Activated B cell treated with CpG ODN at 0.5 μM for 24 hours (primary cell): ENCODE results near the gene ZNF536. TPM values are rescaled to one million over a fixed set of nuclear protein-coding genes. Genes with fewer than 3 reads are reported as not detected.
"Not testable (repeated sequence)": the region's sequence is repeated elsewhere in the genome, so short reads cannot be mapped to it uniquely, and the experiment has no call there.

Experiments
- ATAC-seq: fragments of 200-7000 bp; cut with Tn5 transposase; one replicate; pipeline ENCODE4 v1.10.0; 2021; ENCODE audit warnings: low read depth, mild to moderate bottlenecking, moderate library complexity
- CTCF ChIA-PET: fragments of 350-600 bp; sonication (Branson Sonifier 250); formaldehyde crosslinking; loops from one replicate; lab custom pipeline; 2021; ENCODE audit warnings: antibody characterized with exemption; lab: Charles Lee
- POLR2A ChIA-PET: fragments of 350-600 bp; sonication (Branson Sonifier 250); formaldehyde crosslinking; loops from one replicate; lab custom pipeline; 2021; ENCODE audit warnings: antibody characterized with exemption; lab: Charles Lee
- DNase-seq: peaks from one replicate; pipeline ENCODE4 v3.0.0; 2022
- H3K27ac Mint-ChIP-seq: one replicate; pipeline ENCODE4 v1.8.0; 2020; ENCODE audit warnings: mixed read lengths
- H3K27me3 Mint-ChIP-seq: one replicate; pipeline ENCODE4 v1.8.0; 2021; ENCODE audit warnings: mixed read lengths
- H3K36me3 Mint-ChIP-seq: one replicate; pipeline ENCODE4 v1.8.0; 2021; ENCODE audit warnings: low read depth, mixed read lengths
- H3K4me1 Mint-ChIP-seq: one replicate; pipeline ENCODE4 v1.8.0; 2021; ENCODE audit warnings: mixed read lengths
- H3K4me3 Mint-ChIP-seq: one replicate; pipeline ENCODE4 v1.8.0; 2020; ENCODE audit warnings: mild to moderate bottlenecking, mixed read lengths
- H3K9me3 Mint-ChIP-seq: one replicate; pipeline ENCODE4 v1.8.0; 2020; ENCODE audit warnings: mixed read lengths
- CTCF ChIP-seq: fragments of 200-600 bp; IDR thresholded peaks from one replicate; pipeline ENCODE4 v1.8.0; 2022; ENCODE audit warnings: antibody characterized with exemption, mild to moderate bottlenecking
- intact Hi-C: fragments of 100-400 bp; cut with micrococcal nuclease; formaldehyde crosslinking; loops from one replicate; pipeline ENCODE4 v1.15.1; 2024
- total RNA-seq: library from RNA; stranded (reverse); gene quantifications from 2 replicates; pipeline ENCODE4 v1.2.3, GENCODE V29; 2022

Gene ZNF536
- total RNA-seq, 1 donor from 2014 or later = not detected

DNA sequence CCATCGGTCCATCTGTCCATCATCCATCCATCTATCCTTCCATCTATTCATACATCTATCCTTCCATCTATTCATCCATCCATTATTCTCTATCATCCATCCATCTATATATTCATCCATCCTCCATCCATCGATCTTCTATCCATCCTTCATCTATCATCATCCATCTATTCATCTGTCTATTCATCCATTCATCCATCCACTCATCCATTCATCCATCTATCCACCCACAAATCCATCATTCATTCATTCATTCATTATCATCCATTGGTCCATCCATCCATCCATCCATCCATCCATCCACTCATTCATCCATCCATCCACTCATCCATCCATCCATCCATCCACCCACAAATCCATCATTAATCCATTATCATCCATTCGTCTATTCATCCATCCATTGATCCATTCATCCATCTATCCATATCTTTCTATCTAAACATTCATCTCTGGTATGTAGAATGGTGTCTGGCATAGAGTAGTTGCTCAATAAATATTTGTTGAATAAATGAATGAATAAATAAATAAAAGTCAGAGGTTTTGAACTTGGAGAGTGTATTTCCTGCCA is 36.6 kb downstream of the ZNF536 start:
- H3K9me3 Mint-ChIP-seq = no peaks in the 10 kb centered on the region
- intact Hi-C loops = no loop called here
- POLR2A ChIA-PET = no interaction called here
- CTCF ChIA-PET = no interaction called here
- H3K4me3 Mint-ChIP-seq = no peak overlapping the region
- no peak overlapping the region for H3K27ac Mint-ChIP-seq
- TF ChIP-seq CTCF = no peak
- H3K27me3 Mint-ChIP-seq = no peaks in the 10 kb centered on the region
- no peaks in the 10 kb centered on the region for H3K36me3 Mint-ChIP-seq
- DNase-seq (no peak), ATAC-seq (no peak)
- no peaks in the 10 kb centered on the region for H3K4me1 Mint-ChIP-seq

DNA sequence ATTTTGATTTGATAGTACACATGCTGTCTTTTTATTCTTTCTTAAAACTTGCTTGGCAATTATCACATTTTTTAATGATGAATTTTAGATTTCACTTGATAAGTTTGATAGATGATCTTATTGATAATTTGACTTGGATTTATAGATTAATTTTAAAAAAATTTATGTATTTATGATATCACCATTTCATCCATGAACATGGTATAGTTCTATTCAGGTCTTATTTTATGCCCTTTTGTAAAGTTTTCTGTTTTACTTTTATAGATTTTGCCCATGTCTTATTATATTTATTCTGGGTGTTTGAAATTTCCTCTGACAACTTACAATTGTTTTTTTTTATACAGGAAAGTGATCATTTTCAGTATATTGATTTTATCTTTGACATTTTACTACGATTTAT is 39.5 kb downstream of the ZNF536 start:
- DNase-seq (no peak), ATAC-seq (no peak)
- Mint-ChIP-seq H3K4me1 (no peaks in the 10 kb centered on the region), H3K27ac (no peak overlapping the region), H3K9me3 (peaks cover 3% of the 10 kb centered on the region), H3K4me3 (no peak overlapping the region), H3K27me3 (no peaks in the 10 kb centered on the region), H3K36me3 (no peaks in the 10 kb centered on the region)
- ChIA-PET POLR2A (no interaction called here), CTCF (no interaction called here)
- intact Hi-C loops = no loop called here
- TF ChIP-seq CTCF = no peak

GRCh38 chr19:30416375-30416774 is 44.2 kb downstream of the ZNF536 start:
- ATAC-seq (no peak), DNase-seq (no peak)
- CTCF ChIA-PET = no interaction called here
- H3K4me1 Mint-ChIP-seq = no peaks in the 10 kb centered on the region
- no peak overlapping the region for H3K4me3 Mint-ChIP-seq
- no peak for TF ChIP-seq CTCF
- H3K36me3 Mint-ChIP-seq = no peaks in the 10 kb centered on the region
- H3K27me3 Mint-ChIP-seq = peaks cover 8% of the 10 kb centered on the region
- intact Hi-C loops = no loop called here
- no peak overlapping the region for H3K27ac Mint-ChIP-seq
- H3K9me3 Mint-ChIP-seq = peaks cover 3% of the 10 kb centered on the region
- POLR2A ChIA-PET = no interaction called here

- H3K9me3 Mint-ChIP-seq, H3K4me3 Mint-ChIP-seq, H3K27me3 Mint-ChIP-seq, CTCF ChIA-PET, intact Hi-C loops, H3K36me3 Mint-ChIP-seq, POLR2A ChIA-PET, DNase-seq, ATAC-seq, H3K4me1 Mint-ChIP-seq, H3K27ac Mint-ChIP-seq: not testable (repeated sequence)
These were observed 45.0 kb downstream of the ZNF536 start for GRCh38 chr19:30417166-30417565.

DNA sequence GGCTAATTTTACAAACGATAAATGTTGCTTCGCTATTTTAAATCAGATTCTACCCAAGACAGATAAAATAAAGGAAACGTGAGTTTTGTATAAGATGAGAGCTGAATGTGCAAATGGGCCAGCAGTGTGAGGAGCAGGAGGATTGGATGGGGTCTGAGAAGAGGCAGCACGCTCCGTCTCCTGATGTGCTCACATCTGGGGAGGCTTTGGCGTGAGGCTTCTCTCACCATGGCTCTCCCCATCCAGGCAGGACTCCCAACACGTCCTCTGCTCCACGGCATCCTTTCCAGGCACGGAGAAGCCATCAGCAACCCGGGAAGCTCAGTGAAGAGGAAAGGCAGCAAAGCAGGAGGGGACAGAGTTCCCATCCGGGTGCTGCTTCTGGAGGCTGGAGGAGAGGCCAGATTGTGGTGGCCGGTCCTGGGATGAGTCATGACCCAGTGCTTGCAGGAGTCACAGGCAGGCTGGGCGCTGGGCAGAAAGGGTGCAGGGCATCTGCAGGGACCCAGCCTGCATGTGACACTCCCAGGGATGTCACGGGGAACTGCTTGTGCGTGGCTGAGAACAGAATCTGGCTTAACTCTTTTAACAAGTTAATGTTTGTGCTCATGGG is 47.5 kb downstream of the ZNF536 start:
- H3K4me1 Mint-ChIP-seq = no peaks in the 10 kb centered on the region
- ATAC-seq (no peak), DNase-seq (no peak)
- POLR2A ChIA-PET = no interaction called here
- no peak overlapping the region for H3K27ac Mint-ChIP-seq
- no peaks in the 10 kb centered on the region for H3K9me3 Mint-ChIP-seq
- peaks cover 8% of the 10 kb centered on the region for H3K27me3 Mint-ChIP-seq
- no peaks in the 10 kb centered on the region for H3K36me3 Mint-ChIP-seq
- no peak overlapping the region for H3K4me3 Mint-ChIP-seq
- CTCF ChIA-PET = no interaction called here
- intact Hi-C loops = no loop called here
- TF ChIP-seq CTCF = no peak

DNA sequence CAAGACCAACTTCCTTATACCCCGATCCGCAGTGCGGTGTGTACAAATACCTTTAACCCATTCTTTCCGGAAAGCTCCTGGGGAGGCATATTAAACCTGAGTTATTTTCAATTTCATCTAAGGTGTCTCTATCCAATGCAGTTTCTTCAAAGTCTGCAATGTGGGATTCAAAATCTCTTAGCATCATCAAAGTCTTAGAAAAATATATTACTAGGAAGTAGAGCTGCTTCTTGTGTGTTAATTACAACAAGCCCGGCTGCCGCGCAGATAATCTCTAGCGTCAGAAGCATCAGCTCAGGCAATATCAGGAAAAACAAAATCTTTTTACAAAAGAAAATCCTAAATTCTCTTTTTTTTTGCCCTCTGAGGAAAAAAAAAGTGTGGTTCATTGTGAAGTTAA is 48.1 kb downstream of the ZNF536 start:
- no peak for TF ChIP-seq CTCF
- H3K9me3 Mint-ChIP-seq = no peaks in the 10 kb centered on the region
- H3K27ac Mint-ChIP-seq = no peak overlapping the region
- ATAC-seq (no peak), DNase-seq (no peak)
- ChIA-PET CTCF (no interaction called here), POLR2A (no interaction called here)
- no peaks in the 10 kb centered on the region for H3K36me3 Mint-ChIP-seq
- H3K4me3 Mint-ChIP-seq = no peak overlapping the region
- H3K4me1 Mint-ChIP-seq = no peaks in the 10 kb centered on the region
- H3K27me3 Mint-ChIP-seq = peaks cover 8% of the 10 kb centered on the region
- intact Hi-C loops = no loop called here
